ENCODE data around the gene TNRC6C.

Gene TNRC6C

DNA sequence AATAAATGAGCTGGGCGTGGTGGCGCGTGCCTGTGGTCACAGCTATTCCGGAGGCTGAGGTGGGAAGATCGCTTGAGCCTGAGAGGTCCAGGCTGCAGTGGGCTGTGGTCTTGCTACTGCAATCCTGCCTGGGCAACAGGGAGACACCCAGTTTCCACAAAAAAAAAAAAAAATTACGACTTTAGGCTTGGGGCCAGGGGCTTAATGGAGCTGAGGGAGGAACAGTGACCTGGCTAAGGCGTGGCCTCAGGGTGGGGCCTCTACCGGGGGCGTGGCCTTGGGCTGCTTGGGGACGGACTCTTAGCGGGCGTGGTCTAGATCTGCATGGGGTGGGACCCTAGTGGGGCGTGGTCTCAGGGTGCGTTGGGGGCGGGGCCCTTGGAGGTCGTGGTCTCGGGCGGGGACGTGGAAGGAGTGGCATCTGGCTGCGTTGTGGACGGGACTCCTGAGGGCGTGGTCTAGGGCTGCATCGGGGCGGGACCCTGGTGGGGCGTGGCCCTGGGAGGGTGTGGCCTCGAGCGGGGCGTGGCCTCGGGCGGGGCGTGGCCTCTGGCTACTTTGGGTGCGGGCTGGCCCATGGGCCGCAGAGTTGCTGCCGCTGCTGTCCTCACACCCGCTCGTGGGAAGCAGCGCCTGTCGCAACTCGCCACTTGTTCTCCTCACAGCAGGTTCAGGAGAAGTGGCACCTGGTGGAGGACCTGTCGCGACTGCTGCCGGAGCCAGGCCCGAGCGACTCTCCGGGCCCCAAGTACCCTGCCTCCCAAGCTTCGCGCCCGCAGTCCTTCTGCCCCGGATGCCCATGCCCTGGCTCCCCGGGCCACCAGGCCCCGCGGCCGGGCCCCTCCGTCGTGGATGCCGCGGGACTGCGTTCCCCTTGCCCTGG is 181.9 kb downstream of the TNRC6C start (continued):
- peak; percentile 100 for TF ChIP-seq KLF9 (tag by site-specific recombination; IDR thresholded peaks at IDR 0.05; ENCODE audit: low read depth)
- TF ChIP-seq, protein P1, sequence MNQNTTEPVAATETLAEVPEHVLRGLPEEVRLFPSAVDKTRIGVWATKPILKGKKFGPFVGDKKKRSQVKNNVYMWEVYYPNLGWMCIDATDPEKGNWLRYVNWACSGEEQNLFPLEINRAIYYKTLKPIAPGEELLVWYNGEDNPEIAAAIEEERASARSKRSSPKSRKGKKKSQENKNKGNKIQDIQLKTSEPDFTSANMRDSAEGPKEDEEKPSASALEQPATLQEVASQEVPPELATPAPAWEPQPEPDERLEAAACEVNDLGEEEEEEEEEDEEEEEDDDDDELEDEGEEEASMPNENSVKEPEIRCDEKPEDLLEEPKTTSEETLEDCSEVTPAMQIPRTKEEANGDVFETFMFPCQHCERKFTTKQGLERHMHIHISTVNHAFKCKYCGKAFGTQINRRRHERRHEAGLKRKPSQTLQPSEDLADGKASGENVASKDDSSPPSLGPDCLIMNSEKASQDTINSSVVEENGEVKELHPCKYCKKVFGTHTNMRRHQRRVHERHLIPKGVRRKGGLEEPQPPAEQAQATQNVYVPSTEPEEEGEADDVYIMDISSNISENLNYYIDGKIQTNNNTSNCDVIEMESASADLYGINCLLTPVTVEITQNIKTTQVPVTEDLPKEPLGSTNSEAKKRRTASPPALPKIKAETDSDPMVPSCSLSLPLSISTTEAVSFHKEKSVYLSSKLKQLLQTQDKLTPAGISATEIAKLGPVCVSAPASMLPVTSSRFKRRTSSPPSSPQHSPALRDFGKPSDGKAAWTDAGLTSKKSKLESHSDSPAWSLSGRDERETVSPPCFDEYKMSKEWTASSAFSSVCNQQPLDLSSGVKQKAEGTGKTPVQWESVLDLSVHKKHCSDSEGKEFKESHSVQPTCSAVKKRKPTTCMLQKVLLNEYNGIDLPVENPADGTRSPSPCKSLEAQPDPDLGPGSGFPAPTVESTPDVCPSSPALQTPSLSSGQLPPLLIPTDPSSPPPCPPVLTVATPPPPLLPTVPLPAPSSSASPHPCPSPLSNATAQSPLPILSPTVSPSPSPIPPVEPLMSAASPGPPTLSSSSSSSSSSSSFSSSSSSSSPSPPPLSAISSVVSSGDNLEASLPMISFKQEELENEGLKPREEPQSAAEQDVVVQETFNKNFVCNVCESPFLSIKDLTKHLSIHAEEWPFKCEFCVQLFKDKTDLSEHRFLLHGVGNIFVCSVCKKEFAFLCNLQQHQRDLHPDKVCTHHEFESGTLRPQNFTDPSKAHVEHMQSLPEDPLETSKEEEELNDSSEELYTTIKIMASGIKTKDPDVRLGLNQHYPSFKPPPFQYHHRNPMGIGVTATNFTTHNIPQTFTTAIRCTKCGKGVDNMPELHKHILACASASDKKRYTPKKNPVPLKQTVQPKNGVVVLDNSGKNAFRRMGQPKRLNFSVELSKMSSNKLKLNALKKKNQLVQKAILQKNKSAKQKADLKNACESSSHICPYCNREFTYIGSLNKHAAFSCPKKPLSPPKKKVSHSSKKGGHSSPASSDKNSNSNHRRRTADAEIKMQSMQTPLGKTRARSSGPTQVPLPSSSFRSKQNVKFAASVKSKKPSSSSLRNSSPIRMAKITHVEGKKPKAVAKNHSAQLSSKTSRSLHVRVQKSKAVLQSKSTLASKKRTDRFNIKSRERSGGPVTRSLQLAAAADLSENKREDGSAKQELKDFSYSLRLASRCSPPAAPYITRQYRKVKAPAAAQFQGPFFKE (tag by site-specific recombination; IDR thresholded peaks at IDR 0.05; ENCODE audit: borderline replicate concordance), result no peak
- TF ChIP-seq, protein P2, sequence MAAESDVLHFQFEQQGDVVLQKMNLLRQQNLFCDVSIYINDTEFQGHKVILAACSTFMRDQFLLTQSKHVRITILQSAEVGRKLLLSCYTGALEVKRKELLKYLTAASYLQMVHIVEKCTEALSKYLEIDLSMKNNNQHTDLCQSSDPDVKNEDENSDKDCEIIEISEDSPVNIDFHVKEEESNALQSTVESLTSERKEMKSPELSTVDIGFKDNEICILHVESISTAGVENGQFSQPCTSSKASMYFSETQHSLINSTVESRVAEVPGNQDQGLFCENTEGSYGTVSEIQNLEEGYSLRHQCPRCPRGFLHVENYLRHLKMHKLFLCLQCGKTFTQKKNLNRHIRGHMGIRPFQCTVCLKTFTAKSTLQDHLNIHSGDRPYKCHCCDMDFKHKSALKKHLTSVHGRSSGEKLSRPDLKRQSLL (tag by site-specific recombination; IDR thresholded peaks at IDR 0.05), result no peak
- TF ChIP-seq, protein P3, sequence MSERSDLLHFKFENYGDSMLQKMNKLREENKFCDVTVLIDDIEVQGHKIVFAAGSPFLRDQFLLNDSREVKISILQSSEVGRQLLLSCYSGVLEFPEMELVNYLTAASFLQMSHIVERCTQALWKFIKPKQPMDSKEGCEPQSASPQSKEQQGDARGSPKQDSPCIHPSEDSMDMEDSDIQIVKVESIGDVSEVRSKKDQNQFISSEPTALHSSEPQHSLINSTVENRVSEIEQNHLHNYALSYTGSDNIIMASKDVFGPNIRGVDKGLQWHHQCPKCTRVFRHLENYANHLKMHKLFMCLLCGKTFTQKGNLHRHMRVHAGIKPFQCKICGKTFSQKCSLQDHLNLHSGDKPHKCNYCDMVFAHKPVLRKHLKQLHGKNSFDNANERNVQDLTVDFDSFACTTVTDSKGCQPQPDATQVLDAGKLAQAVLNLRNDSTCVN (tag by site-specific recombination; optimal IDR thresholded peaks at IDR 0.05), result peak; percentile 50
- no peak for TF ChIP-seq EGR2 (tag by site-specific recombination; IDR thresholded peaks at IDR 0.05; ENCODE audit: low read depth)
- peak; percentile 96 for TF ChIP-seq SP2 (tag by site-specific recombination; IDR thresholded peaks at IDR 0.05)
- no peak for TF ChIP-seq ZNF155 (tag by site-specific recombination; IDR thresholded peaks at IDR 0.05)
- TF ChIP-seq, protein P4, sequence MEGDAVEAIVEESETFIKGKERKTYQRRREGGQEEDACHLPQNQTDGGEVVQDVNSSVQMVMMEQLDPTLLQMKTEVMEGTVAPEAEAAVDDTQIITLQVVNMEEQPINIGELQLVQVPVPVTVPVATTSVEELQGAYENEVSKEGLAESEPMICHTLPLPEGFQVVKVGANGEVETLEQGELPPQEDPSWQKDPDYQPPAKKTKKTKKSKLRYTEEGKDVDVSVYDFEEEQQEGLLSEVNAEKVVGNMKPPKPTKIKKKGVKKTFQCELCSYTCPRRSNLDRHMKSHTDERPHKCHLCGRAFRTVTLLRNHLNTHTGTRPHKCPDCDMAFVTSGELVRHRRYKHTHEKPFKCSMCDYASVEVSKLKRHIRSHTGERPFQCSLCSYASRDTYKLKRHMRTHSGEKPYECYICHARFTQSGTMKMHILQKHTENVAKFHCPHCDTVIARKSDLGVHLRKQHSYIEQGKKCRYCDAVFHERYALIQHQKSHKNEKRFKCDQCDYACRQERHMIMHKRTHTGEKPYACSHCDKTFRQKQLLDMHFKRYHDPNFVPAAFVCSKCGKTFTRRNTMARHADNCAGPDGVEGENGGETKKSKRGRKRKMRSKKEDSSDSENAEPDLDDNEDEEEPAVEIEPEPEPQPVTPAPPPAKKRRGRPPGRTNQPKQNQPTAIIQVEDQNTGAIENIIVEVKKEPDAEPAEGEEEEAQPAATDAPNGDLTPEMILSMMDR (tag by site-specific recombination; IDR thresholded peaks at IDR 0.05), result no peak
- TF ChIP-seq MEIS1 (CRISPR knock-in tag; IDR thresholded peaks at IDR 0.05; ENCODE audit: borderline replicate concordance), result no peak
- peak; percentile 53; the same call in 1 of the 2 replicates for TF ChIP-seq ZBTB17 (tag by site-specific recombination; IDR thresholded peaks at IDR 0.05)
- no peak for TF ChIP-seq GLI2 (tag by site-specific recombination; IDR thresholded peaks at IDR 0.05; ENCODE audit: borderline replicate concordance, low read depth)
- TF ChIP-seq ZNF624 (tag by site-specific recombination; IDR thresholded peaks at IDR 0.05), result no peak
- TF ChIP-seq ZNF175 (tag by site-specific recombination; IDR thresholded peaks at IDR 0.05), result no peak
- TF ChIP-seq ZNF335 (tag by site-specific recombination; conservative IDR thresholded peaks at IDR 0.05), result peak; percentile 68
- no peak for TF ChIP-seq ZNF596 (tag by site-specific recombination; IDR thresholded peaks at IDR 0.05)
- TF ChIP-seq, protein P5, sequence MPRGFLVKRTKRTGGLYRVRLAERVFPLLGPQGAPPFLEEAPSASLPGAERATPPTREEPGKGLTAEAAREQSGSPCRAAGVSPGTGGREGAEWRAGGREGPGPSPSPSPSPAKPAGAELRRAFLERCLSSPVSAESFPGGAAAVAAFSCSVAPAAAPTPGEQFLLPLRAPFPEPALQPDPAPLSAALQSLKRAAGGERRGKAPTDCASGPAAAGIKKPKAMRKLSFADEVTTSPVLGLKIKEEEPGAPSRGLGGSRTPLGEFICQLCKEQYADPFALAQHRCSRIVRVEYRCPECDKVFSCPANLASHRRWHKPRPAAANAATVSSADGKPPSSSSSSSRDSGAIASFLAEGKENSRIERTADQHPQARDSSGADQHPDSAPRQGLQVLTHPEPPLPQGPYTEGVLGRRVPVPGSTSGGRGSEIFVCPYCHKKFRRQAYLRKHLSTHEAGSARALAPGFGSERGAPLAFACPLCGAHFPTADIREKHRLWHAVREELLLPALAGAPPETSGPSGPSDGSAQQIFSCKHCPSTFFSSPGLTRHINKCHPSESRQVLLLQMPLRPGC (tag by site-specific recombination; IDR thresholded peaks at IDR 0.05), result no peak
- TF ChIP-seq, protein P6, sequence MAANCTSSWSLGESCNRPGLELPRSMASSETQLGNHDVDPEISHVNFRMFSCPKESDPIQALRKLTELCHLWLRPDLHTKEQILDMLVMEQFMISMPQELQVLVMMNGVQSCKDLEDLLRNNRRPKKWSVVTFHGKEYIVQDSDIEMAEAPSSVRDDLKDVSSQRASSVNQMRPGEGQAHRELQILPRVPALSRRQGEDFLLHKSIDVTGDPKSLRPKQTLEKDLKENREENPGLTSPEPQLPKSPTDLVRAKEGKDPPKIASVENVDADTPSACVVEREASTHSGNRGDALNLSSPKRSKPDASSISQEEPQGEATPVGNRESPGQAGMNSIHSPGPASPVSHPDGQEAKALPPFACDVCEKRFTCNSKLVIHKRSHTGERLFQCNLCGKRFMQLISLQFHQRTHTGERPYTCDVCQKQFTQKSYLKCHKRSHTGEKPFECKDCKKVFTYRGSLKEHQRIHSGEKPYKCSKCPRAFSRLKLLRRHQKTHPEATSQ (tag by site-specific recombination; IDR thresholded peaks at IDR 0.05), result no peak
- TF ChIP-seq ZNF707 (tag by site-specific recombination; IDR thresholded peaks at IDR 0.05), result no peak
- no peak for TF ChIP-seq ZNF768 (tag by site-specific recombination; IDR thresholded peaks at IDR 0.05)
- no peak for TF ChIP-seq HOXC10 (CRISPR knock-in tag; IDR thresholded peaks at IDR 0.05)
- TF ChIP-seq YY1 (tag by site-specific recombination; IDR thresholded peaks at IDR 0.05), result no peak
- no peak for TF ChIP-seq ZNF626 (tag by site-specific recombination; IDR thresholded peaks at IDR 0.05)
- no peak for TF ChIP-seq ZNF19 (tag by site-specific recombination; IDR thresholded peaks at IDR 0.05; ENCODE audit: low read depth)
- no peak for TF ChIP-seq ZNF423 (tag by site-specific recombination; IDR thresholded peaks at IDR 0.05)
- peak; percentile 97 for TF ChIP-seq GLIS2 (tag by site-specific recombination; IDR thresholded peaks at IDR 0.05)
- TF ChIP-seq YY2 (tag by site-specific recombination; IDR thresholded peaks at IDR 0.05), result no peak
- TF ChIP-seq ZNF510 (tag by site-specific recombination; IDR thresholded peaks at IDR 0.05; ENCODE audit: insufficient replicate concordance), result no peak

Measured in HEK293 (cell line).